ENCODE data around the gene SLC39A11. TPM values are rescaled to one million over a fixed set of nuclear protein-coding genes. Genes with fewer than 3 reads are reported as not detected.

The SLC39A11 gene
- total RNA-seq, 1 donor from 2014 or later = 23.2 TPM

DNA sequence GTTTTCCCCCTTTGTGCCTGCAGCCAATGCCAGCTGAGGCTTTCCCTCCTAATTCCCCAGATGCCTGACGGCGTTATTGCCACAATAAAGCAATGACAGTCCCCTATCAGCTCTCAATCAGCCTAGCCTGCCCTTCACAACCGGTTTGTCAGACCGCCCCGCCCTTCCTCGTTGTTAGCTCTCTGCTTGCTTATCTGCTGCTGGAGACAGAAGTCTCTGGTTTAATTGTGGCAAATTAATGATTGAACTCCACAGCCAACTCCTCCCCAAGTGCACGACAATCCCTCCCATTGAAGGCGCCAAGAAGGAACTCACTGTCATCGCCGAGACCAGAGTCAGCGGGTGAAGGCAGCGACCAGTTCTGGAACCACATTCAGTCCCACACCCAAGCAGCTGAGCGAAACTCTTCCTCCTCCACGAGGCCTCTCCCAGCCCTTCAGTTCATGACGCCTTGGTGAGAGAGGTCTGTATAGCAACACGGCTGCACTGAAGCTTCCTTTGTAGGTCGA is 474.4 kb downstream of the SLC39A11 start:
- DNase-seq (ENCODE audit: extremely low spot score, unreplicated experiment) = no peak
- TF ChIP-seq, protein P1, sequence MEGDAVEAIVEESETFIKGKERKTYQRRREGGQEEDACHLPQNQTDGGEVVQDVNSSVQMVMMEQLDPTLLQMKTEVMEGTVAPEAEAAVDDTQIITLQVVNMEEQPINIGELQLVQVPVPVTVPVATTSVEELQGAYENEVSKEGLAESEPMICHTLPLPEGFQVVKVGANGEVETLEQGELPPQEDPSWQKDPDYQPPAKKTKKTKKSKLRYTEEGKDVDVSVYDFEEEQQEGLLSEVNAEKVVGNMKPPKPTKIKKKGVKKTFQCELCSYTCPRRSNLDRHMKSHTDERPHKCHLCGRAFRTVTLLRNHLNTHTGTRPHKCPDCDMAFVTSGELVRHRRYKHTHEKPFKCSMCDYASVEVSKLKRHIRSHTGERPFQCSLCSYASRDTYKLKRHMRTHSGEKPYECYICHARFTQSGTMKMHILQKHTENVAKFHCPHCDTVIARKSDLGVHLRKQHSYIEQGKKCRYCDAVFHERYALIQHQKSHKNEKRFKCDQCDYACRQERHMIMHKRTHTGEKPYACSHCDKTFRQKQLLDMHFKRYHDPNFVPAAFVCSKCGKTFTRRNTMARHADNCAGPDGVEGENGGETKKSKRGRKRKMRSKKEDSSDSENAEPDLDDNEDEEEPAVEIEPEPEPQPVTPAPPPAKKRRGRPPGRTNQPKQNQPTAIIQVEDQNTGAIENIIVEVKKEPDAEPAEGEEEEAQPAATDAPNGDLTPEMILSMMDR (conservative IDR thresholded peaks at IDR 0.05) = no peak
- no peaks in the 10 kb centered on the region for H3K27me3 Mint-ChIP-seq
- no peaks in the 10 kb centered on the region for H3K9me3 Mint-ChIP-seq
- peak overlapping the region; percentile 98 for H3K27ac Mint-ChIP-seq
- peak overlapping the region; percentile 81 for H3K4me3 Mint-ChIP-seq
- H3K4me1 Mint-ChIP-seq (ENCODE audit: unreplicated experiment) = peaks cover 57% of the 10 kb centered on the region
- no peaks in the 10 kb centered on the region for H3K36me3 Mint-ChIP-seq

- no peak for DNase-seq (ENCODE audit: extremely low spot score, unreplicated experiment)
- Mint-ChIP-seq H3K36me3 (no peaks in the 10 kb centered on the region), H3K4me3 (peak overlapping the region; percentile 81), H3K9me3 (no peaks in the 10 kb centered on the region), H3K27me3 (no peaks in the 10 kb centered on the region), H3K4me1 (ENCODE audit: unreplicated experiment) (peaks cover 54% of the 10 kb centered on the region), H3K27ac (peak overlapping the region; percentile 98)
- TF ChIP-seq, protein P1 (conservative IDR thresholded peaks at IDR 0.05) = no peak
Measured at GRCh38 chr17:72617557-72617956, 474.9 kb downstream of the SLC39A11 start.

DNA sequence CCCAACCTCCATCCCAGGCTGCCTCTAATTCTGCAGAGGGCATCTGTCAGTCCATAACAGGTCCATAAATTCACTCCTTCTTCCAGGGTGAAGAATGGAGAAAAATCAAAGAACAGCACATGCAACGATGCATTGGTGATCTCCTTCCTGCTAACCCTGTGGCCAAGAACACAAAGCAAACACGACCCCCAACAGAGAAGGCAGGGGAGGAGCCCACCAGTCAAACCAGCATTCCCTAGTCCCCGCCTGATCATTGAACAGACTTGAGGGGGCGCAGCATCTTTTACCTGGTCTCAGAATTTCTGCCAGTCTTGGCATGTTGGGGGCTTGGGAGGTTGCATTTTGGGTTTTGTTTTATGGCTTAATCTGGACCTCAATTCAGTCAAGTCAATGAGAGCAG is 476.0 kb downstream of the SLC39A11 start:
- no peaks in the 10 kb centered on the region for H3K36me3 Mint-ChIP-seq
- H3K9me3 Mint-ChIP-seq = no peaks in the 10 kb centered on the region
- H3K27ac Mint-ChIP-seq = peak overlapping the region; percentile 98
- H3K4me3 Mint-ChIP-seq = no peak overlapping the region
- H3K4me1 Mint-ChIP-seq (ENCODE audit: unreplicated experiment) = peaks cover 51% of the 10 kb centered on the region
- H3K27me3 Mint-ChIP-seq = no peaks in the 10 kb centered on the region
- no peak for DNase-seq (ENCODE audit: extremely low spot score, unreplicated experiment)
- TF ChIP-seq, protein P1 (conservative IDR thresholded peaks at IDR 0.05) = no peak

- Mint-ChIP-seq H3K36me3 (no peaks in the 10 kb centered on the region), H3K27ac (peak overlapping the region; percentile 60), H3K4me3 (peak overlapping the region; percentile 70), H3K9me3 (no peaks in the 10 kb centered on the region), H3K4me1 (ENCODE audit: unreplicated experiment) (peaks cover 51% of the 10 kb centered on the region), H3K27me3 (no peaks in the 10 kb centered on the region)
- no peak for DNase-seq (ENCODE audit: extremely low spot score, unreplicated experiment)
- TF ChIP-seq, protein P1 (conservative IDR thresholded peaks at IDR 0.05) = no peak
Measured at GRCh38 chr17:72615627-72615991, 476.9 kb downstream of the SLC39A11 start.

DNA sequence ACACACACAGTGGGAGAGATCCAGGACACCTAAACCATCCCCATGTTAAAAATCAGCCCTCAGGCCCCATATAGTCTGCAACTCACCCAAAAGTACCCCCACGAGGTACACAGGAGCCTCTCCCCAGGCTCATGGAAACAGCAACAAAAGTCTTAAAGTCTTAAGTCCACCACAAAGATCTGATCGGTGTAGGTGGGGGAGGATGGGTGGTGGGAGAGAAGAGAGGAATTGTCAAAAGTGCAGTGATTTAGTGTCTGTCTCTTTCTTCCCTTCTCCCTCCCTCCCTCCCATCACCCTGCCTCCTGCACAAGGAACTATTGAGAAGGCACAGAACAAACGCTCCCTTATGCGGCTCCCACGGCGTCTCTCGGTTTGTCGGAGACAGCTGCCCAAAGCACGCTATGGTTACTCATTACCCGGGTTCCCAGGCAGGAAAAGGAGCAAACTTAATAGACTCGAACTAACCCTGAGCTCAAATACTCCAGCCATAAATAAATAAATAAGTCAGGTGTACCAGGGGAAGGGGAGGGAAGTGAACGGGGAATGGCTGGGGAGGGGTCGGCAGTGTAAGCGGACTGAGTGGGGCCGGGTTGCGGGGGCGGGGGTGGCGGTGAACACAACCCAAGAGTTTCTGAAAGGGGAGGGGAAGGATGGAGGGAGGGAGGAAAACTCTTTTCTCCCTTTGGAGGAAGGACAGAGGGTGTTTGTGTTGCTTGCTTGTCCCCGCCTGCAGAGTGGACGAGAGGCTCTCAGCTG is 477.4 kb downstream of the SLC39A11 start:
- TF ChIP-seq, protein P1 (conservative IDR thresholded peaks at IDR 0.05) = no peak
- H3K27ac Mint-ChIP-seq = peak overlapping the region; percentile 60
- H3K9me3 Mint-ChIP-seq = no peaks in the 10 kb centered on the region
- no peaks in the 10 kb centered on the region for H3K36me3 Mint-ChIP-seq
- peaks cover 51% of the 10 kb centered on the region for H3K4me1 Mint-ChIP-seq (ENCODE audit: unreplicated experiment)
- no peak for DNase-seq (ENCODE audit: extremely low spot score, unreplicated experiment)
- H3K27me3 Mint-ChIP-seq = no peaks in the 10 kb centered on the region
- peak overlapping the region; percentile 70 for H3K4me3 Mint-ChIP-seq

All from type B pancreatic cell (in vitro differentiated cells).